Prostate gland (tissue), 2 donors: Measurements from ENCODE around the gene MRPL51.

Experiments used
- CTCF ChIP-seq, 4 experiments: fragments of 200-600 bp in 2 of 4; fragments of 450-650 bp in 2 of 4; sonication (generic) in 2 of 4; IDR thresholded peaks; 1 replicate in 3 of 4; 2 replicates in 1 of 4; pipeline ENCODE4 v1.5.1; 2016 to 2019; ENCODE audit warnings: antibody characterized with exemption in 4 of 4, mild to moderate bottlenecking in 2 of 4, moderate library complexity in 2 of 4
- POLR2A ChIP-seq: fragments of 450-650 bp; IDR thresholded peaks from one replicate; pipeline ENCODE4 v1.6.1; 2016; ENCODE audit warnings: antibody characterized with exemption, mild to moderate bottlenecking

GRCh38 chr12:6508087-6508486, 15.0 kb upstream of the MRPL51 start:
- TF ChIP-seq POLR2A: no peak
- TF ChIP-seq CTCF (IDR thresholded peaks at IDR 0.05): no peak
